Activated CD4-positive, CD25-positive, alpha-beta regulatory T cell treated with anti-CD3 and anti-CD28 coated beads, Interleukin-2, amount 50 U/mL, for 72 hours (primary cell): ENCODE results near the gene GLUL.
"Not testable (repeated sequence)": the region's sequence is repeated elsewhere in the genome, so short reads cannot be mapped to it uniquely, and the experiment has no call there.

Source experiments
- DNase-seq: peaks from one replicate; pipeline ENCODE4 v3.0.0; 2021

Gene GLUL

GRCh38 chr1:182359645-182360044, 31.9 kb downstream of the GLUL start:
- DNase-seq = no peak

- no peak for DNase-seq
Observed at GRCh38 chr1:182357913-182358312, 33.7 kb downstream of the GLUL start.

GRCh38 chr1:182357171-182357570, 34.4 kb downstream of the GLUL start:
- DNase-seq = no peak

- no peak for DNase-seq
Observed at GRCh38 chr1:182355723-182356098, 35.9 kb downstream of the GLUL start.

- DNase-seq = no peak
Observed at GRCh38 chr1:182351790-182352364, 39.7 kb downstream of the GLUL start.

DNA sequence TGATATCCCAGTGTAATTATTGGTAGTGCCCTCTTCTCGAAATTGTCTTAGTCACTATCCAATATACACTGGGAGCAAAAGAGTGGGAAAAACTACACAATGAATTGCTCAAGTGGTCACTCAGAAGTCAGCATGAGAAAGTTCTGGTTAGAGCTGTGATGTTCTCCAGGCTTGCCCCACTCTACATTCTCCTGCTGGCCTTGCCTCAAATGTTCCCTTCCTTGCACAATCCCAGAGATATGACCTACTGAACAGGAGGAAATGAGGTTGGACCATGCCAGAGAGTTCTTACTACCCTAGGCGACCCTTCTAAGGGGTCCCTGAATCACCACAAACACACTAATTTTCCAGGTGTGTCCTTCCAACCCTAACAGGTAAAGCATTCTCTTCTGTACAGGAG, 40.8 kb downstream of the GLUL start:
- DNase-seq = no peak

DNA sequence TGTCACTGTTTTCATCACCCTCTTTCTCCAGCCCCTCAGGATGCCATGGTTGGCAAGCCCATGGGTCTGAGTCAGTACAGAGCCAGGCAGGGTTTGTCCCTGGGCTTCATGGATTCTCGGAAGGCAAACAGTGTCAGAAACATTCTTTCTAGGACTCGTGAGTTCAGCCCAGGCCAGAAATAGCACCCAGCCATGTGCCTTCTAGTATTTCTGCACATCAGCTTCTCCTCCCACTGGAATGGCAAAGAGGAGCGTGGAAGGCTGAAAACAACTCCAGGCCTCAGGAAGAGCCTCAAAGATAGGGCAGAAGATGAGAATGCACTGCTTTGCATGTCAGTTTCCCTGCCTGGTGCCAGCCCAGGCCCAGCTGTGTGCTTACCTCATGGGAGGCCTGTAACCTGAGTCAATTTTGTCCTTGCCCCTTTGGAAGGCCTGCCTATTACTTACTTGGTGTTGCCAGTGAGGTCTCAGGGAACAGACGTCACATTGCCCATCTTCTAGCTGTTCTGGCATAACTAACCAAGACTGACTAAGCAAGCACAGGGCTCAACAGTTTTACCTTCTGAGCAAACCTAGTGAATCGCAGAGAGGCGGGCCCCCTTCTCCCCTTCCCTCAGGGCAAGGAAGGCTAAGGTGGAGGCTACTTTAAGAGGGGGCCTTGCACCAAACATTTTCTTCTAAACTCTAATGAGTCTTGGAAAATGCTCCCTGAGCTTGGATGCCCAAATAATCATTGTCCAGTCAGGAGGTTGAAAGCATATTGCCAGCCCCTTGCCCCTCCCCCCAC, 42.4 kb downstream of the GLUL start:
- no peak for DNase-seq

DNA sequence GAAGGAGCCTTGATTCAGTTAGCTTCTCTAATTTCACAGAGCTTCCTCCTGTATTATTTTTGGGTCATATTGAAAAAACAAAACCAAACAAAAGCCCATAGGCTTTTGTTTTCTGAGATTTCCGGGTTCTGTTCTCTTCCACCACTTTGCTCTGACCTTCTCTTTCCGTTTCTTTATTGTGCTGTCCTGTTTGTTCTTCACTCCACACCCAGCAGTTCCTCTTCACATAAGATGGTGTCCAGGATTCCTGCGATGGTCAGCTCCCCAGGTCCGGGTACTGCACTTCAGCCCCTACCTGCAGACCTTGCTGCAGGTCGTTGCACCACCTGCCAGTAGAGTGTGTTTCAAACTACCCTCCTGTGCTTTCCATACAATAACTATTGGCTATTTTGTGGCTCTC, 44.6 kb downstream of the GLUL start:
- no peak for DNase-seq

- no peak for DNase-seq
Observed at GRCh38 chr1:182340233-182341058, 51.1 kb downstream of the GLUL start.

DNA sequence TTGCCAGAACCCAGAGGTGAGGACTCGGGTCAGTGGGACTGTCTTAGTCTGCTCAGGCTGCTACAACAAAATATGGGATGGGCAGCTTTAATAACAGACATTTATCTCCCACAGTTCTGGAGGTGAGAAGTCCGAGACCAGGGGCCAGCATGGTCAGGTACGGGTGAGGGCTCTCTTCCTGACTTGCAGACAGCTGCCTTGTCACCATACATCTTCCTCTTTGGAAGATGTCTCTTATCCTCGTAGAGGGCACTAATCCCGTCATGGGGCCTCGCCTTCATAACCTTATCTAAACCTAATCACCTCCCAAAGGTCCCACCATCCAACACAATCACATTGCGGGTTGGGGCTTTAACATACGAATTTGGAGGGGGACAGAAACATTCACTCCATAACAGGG, 51.9 kb downstream of the GLUL start:
- no peak for DNase-seq

DNA sequence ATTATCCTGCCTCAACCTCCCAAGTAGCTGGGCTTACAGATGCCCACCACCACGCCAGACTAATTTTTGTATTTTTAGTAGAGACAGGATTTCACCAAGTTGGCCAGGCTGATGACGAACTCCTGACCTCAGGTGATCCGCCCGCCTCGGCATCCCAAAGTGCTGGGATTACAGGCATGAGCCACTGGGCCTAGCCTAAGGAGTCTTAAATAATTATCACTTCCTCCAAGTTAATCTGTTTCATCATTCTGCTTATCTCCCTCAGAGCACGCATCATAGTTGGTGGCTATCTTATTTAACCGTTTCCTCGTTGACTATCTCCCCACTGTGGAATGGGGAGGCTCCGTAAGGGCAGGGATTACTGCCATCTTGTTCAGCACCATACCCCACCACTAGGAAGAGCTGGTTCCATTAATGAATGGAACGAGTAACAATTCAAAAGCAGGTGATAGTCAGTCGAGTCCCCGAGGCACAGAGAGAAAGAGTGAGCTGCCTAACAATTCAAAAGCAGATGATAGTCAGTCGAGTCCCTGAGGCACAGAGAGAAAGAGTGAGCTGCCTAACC, 52.7 kb downstream of the GLUL start:
- no peak for DNase-seq

GRCh38 chr1:182337736-182338571, 53.6 kb downstream of the GLUL start:
- no peak for DNase-seq

DNA sequence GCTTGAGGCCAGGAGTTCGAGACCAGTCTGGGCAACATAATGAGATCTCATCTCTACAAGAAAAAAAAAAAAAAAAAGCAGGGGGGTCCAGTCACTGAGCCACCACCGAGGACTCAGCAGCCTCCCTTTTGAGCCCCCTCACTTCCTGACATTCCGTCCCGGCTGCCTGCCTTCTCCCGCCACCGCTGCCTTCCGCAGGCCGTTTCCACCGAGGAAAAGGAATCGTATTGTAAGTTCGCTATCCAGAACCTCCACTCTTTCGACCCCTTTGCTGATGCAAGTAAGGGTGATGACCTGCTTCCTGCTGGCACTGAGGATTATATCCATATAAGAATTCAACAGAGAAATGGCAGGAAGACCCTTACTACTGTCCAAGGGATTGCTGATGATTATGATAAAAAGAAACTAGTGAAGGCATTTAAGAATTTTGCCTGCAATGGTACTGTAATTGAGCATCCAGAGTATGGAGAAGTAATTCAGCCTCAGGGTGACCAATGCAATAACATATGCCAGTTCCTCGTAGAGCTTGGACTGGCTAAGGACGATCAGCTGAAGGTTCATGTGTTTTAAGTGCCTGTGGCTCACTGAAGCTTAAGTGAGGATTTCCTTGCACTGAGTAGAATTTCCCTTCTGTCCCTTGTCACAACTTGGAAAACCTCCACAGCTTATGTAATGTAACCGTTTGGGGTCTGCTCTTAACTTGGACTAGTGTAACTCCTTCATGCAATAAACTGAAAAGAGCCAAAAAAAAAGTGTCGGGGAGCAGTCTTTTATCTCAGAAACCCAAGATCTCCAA, 55.6 kb downstream of the GLUL start:
- no peak for DNase-seq

- DNase-seq = not testable (repeated sequence)
Observed at GRCh38 chr1:182333071-182333571, 58.5 kb downstream of the GLUL start.

DNA sequence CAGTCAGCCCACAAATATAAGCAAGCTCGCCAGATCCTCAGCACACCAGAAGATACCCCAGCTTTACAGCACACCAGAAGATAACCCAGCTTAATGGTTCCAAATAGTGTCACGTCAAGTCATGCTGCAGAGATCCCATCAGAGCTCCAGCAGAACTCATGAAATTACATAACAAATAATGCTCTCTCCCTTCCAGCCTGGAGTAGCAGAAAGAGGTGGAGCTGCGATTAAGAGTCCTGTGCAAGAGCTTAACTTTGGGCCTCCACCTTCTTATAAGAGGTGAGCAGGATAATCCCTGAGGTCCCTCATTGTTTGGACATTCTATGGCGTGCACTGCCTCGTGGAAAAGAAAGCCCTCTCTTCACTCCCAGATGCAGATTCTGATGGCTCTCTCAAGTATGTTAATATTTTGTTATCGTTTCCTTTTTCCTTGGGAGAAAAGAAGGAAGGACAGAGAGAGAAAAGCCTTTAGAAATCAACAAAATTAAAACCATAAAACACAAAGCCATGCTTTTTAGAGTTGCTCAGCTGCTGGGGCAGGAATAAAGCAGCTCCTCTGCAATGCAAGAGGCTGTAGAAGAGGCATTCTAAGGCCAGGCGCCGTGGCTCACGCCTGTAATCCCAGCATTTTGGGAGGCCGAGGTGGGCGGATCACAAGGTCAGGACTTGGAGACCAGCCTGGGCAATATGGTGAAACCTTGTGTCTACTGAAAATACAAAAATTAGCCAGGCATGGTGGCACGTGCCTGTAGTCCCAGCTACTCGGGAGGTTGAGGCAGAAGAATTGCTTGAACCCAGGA, 59.1 kb downstream of the GLUL start:
- no peak for DNase-seq
